K562 (cell line): Measurements from ENCODE around the gene PYGB. TPM values are rescaled to one million over a fixed set of nuclear protein-coding genes. Genes with fewer than 3 reads are reported as not detected.

Source experiments
- ATF7 ChIP-seq: fragments of 450-650 bp; IDR thresholded peaks from 2 replicates; pipeline ENCODE4 v1.7.1; 2014; ENCODE audit warnings: mild to moderate bottlenecking, moderate library complexity
- EP400 ChIP-seq: fragments of 450-650 bp; IDR thresholded peaks from 2 replicates; pipeline ENCODE4 v1.6.1; 2017; ENCODE audit warnings: antibody characterized with exemption, mild to moderate bottlenecking, moderate library complexity
- HNRNPUL1 ChIP-seq: fragments of 200-400 bp; formaldehyde crosslinking; IDR thresholded peaks from 2 replicates; pipeline ENCODE4 v1.6.1; 2017; ENCODE audit warnings: low read length
- ILF3 ChIP-seq: fragments of 450-650 bp; IDR thresholded peaks from 2 replicates; pipeline ENCODE4 v1.6.1; 2018; ENCODE audit warnings: antibody characterized with exemption, mild to moderate bottlenecking, moderate library complexity, borderline replicate concordance
- JUND ChIP-seq, 2 experiments: IDR thresholded peaks; 2 replicates in 1 of 2; 3 replicates in 1 of 2; pipeline ENCODE4 v1.6.1; 2011; ENCODE audit warnings: borderline replicate concordance in 2 of 2, low read depth in 2 of 2, low read length in 2 of 2, improper control_type of control experiment in 1 of 2, missing biosample characterization in 1 of 2, missing genetic modification characterization in 1 of 2, missing genetic modification reagents in 1 of 2
- MAFF ChIP-seq: IDR thresholded peaks from 2 replicates; pipeline ENCODE4 v1.6.1; 2012; ENCODE audit warnings: low read length, improper control_type of control experiment
- MEF2D ChIP-seq: conservative IDR thresholded peaks from 2 replicates; pipeline ENCODE4 v1.6.1; 2016; ENCODE audit warnings: low read depth, missing genetic modification characterization, missing compliant biosample characterization
- NCOR1 ChIP-seq: fragments of 450-650 bp; IDR thresholded peaks from 2 replicates; pipeline ENCODE4 v1.6.1; 2016; ENCODE audit warnings: mild to moderate bottlenecking, moderate library complexity
- polyA plus RNA-seq, 8 experiments: library from polyadenylated mRNA; depleted of rRNA in 4 of 8; stranded (reverse) in 5 of 8; unstranded in 3 of 8; fragments of >200 nt; fragmentation: Nextera tagmentation in 2 of 8; fragmentation: Illumina TruSeq in 1 of 8; extraction: Ambion mirVana in 2 of 8; extraction: Trizol in 1 of 8; gene quantifications; 2 replicates each; pipeline versions ENCODE4 v1.2.1 to v1.2.3, GENCODE V29; 2011 to 2014; ENCODE audit warnings: inconsistent platforms in 1 of 8, missing spikeins in 1 of 8
- total RNA-seq, 7 experiments: library from RNA; depleted of rRNA in 6 of 7; stranded (reverse); fragments of >200 nt in 6 of 7; fragmentation: Illumina TruSeq in 2 of 7; extraction: Trizol in 2 of 7; gene quantifications; 2 replicates each; pipeline versions ENCODE4 v1.2.1 to v1.2.3, GENCODE V29; 2011 to 2021; ENCODE audit warnings: low replicate concordance in 1 of 7
- TF ChIP-seq, protein P1 (sequence below): fragments of 450-650 bp; IDR thresholded peaks from 2 replicates; pipeline ENCODE4 v1.6.1; 2016; ENCODE audit warnings: mild to moderate bottlenecking, moderate library complexity
- TF ChIP-seq, protein P2 (sequence below): fragments of 450-650 bp; IDR thresholded peaks from 2 replicates; pipeline ENCODE4 v1.7.0; 2016; ENCODE audit warnings: borderline replicate concordance
- TF ChIP-seq, protein P3 (sequence below), 2 experiments: fragments of 200-800 bp in 1 of 2; sonication (Bioruptor generic) in 1 of 2; sonication (generic) in 1 of 2; formaldehyde crosslinking in 1 of 2; IDR thresholded peaks in 1 of 2; conservative IDR thresholded peaks in 1 of 2; 2 replicates each; pipeline versions ENCODE4 v1.5.0 to v1.6.1; 2016 to 2020; ENCODE audit warnings: missing compliant biosample characterization in 1 of 2, missing genetic modification characterization in 1 of 2, missing genetic modification reagents in 1 of 2

The PYGB gene
- total and polyA plus RNA-seq, 9 of the 15 experiments (the other 6 are each of a cell fraction or from before 2014, with no cell fraction given), result 0.34 to 18.0 (median 9.8) TPM

DNA sequence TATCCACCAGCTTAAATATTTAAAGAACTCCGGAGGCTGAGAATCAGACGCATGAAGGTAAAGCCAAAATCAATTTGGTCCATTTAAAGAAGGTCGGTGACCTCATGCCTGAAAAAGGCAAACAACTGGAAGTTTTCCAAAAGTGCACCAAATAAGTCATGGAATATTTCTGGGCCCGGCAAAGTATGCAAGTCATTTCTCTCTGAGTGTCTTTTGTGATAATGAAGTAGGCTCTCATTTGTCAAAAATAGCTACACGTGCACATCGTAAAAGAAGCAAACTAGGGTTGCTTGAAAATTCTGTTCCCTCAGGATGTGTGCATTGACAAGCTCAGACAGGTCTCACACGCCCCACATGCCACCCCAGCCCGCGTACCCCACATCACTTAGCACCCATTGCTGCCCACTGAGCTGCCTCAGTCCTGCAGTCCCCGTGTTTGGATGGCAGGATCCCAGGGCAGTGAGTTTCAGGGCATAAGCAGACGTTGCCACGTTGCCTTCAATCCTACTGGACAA, 20.5 kb upstream of the PYGB start (continued):
- TF ChIP-seq, protein P1, sequence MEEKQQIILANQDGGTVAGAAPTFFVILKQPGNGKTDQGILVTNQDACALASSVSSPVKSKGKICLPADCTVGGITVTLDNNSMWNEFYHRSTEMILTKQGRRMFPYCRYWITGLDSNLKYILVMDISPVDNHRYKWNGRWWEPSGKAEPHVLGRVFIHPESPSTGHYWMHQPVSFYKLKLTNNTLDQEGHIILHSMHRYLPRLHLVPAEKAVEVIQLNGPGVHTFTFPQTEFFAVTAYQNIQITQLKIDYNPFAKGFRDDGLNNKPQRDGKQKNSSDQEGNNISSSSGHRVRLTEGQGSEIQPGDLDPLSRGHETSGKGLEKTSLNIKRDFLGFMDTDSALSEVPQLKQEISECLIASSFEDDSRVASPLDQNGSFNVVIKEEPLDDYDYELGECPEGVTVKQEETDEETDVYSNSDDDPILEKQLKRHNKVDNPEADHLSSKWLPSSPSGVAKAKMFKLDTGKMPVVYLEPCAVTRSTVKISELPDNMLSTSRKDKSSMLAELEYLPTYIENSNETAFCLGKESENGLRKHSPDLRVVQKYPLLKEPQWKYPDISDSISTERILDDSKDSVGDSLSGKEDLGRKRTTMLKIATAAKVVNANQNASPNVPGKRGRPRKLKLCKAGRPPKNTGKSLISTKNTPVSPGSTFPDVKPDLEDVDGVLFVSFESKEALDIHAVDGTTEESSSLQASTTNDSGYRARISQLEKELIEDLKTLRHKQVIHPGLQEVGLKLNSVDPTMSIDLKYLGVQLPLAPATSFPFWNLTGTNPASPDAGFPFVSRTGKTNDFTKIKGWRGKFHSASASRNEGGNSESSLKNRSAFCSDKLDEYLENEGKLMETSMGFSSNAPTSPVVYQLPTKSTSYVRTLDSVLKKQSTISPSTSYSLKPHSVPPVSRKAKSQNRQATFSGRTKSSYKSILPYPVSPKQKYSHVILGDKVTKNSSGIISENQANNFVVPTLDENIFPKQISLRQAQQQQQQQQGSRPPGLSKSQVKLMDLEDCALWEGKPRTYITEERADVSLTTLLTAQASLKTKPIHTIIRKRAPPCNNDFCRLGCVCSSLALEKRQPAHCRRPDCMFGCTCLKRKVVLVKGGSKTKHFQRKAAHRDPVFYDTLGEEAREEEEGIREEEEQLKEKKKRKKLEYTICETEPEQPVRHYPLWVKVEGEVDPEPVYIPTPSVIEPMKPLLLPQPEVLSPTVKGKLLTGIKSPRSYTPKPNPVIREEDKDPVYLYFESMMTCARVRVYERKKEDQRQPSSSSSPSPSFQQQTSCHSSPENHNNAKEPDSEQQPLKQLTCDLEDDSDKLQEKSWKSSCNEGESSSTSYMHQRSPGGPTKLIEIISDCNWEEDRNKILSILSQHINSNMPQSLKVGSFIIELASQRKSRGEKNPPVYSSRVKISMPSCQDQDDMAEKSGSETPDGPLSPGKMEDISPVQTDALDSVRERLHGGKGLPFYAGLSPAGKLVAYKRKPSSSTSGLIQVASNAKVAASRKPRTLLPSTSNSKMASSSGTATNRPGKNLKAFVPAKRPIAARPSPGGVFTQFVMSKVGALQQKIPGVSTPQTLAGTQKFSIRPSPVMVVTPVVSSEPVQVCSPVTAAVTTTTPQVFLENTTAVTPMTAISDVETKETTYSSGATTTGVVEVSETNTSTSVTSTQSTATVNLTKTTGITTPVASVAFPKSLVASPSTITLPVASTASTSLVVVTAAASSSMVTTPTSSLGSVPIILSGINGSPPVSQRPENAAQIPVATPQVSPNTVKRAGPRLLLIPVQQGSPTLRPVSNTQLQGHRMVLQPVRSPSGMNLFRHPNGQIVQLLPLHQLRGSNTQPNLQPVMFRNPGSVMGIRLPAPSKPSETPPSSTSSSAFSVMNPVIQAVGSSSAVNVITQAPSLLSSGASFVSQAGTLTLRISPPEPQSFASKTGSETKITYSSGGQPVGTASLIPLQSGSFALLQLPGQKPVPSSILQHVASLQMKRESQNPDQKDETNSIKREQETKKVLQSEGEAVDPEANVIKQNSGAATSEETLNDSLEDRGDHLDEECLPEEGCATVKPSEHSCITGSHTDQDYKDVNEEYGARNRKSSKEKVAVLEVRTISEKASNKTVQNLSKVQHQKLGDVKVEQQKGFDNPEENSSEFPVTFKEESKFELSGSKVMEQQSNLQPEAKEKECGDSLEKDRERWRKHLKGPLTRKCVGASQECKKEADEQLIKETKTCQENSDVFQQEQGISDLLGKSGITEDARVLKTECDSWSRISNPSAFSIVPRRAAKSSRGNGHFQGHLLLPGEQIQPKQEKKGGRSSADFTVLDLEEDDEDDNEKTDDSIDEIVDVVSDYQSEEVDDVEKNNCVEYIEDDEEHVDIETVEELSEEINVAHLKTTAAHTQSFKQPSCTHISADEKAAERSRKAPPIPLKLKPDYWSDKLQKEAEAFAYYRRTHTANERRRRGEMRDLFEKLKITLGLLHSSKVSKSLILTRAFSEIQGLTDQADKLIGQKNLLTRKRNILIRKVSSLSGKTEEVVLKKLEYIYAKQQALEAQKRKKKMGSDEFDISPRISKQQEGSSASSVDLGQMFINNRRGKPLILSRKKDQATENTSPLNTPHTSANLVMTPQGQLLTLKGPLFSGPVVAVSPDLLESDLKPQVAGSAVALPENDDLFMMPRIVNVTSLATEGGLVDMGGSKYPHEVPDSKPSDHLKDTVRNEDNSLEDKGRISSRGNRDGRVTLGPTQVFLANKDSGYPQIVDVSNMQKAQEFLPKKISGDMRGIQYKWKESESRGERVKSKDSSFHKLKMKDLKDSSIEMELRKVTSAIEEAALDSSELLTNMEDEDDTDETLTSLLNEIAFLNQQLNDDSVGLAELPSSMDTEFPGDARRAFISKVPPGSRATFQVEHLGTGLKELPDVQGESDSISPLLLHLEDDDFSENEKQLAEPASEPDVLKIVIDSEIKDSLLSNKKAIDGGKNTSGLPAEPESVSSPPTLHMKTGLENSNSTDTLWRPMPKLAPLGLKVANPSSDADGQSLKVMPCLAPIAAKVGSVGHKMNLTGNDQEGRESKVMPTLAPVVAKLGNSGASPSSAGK, result peak; percentile 33; the same call in 1 of the 2 replicates
- TF ChIP-seq, protein P2, sequence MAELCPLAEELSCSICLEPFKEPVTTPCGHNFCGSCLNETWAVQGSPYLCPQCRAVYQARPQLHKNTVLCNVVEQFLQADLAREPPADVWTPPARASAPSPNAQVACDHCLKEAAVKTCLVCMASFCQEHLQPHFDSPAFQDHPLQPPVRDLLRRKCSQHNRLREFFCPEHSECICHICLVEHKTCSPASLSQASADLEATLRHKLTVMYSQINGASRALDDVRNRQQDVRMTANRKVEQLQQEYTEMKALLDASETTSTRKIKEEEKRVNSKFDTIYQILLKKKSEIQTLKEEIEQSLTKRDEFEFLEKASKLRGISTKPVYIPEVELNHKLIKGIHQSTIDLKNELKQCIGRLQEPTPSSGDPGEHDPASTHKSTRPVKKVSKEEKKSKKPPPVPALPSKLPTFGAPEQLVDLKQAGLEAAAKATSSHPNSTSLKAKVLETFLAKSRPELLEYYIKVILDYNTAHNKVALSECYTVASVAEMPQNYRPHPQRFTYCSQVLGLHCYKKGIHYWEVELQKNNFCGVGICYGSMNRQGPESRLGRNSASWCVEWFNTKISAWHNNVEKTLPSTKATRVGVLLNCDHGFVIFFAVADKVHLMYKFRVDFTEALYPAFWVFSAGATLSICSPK, result no peak
- TF ChIP-seq MEF2D (tag) (peak; percentile 80), EP400 (0 out of 2 replicates have a peak, but pooled peaks have one; percentile 24), NCOR1 (0 out of 2 replicates have a peak, but pooled peaks have one; percentile 16), ILF3 (no peak), ATF7 (peak; percentile 64), HNRNPUL1 (no peak), JUND (IDR thresholded peaks at IDR 0.05; ENCODE audit: borderline replicate concordance, low read depth, low read length) (no peak), JUND (tag; IDR thresholded peaks at IDR 0.05; ENCODE audit: borderline replicate concordance, low read depth, low read length) (peak; percentile 60; the same call in 1 of the 3 replicates), MAFF (peak; percentile 58; the same call in 1 of the 2 replicates)
- TF ChIP-seq, protein P3, sequence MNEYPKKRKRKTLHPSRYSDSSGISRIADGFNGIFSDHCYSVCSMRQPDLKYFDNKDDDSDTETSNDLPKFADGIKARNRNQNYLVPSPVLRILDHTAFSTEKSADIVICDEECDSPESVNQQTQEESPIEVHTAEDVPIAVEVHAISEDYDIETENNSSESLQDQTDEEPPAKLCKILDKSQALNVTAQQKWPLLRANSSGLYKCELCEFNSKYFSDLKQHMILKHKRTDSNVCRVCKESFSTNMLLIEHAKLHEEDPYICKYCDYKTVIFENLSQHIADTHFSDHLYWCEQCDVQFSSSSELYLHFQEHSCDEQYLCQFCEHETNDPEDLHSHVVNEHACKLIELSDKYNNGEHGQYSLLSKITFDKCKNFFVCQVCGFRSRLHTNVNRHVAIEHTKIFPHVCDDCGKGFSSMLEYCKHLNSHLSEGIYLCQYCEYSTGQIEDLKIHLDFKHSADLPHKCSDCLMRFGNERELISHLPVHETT (CRISPR knock-in tag; conservative IDR thresholded peaks at IDR 0.05 in 1 of 2, IDR thresholded peaks at IDR 0.05 in 1 of 2), result no peak
